Smooth muscle cell (in vitro differentiated cells): ENCODE data around the gene ATP7B. TPM values are rescaled to one million over a fixed set of nuclear protein-coding genes. Genes with fewer than 3 reads are reported as not detected.
A peak's percentile ranks its signal among the peaks of the same experiment; 100 is the strongest.

Source experiments
- DNase-seq: peaks from one replicate; lab custom pipeline; 2025; ENCODE audit not compliant: unreplicated experiment; lab: John Stamatoyannopoulos, UW
- H2AFZ ChIP-seq: fragments of 200-600 bp; sonication (generic); 2 replicates; pipeline ENCODE4 v1.6.0; 2016; ENCODE audit warnings: antibody characterized with exemption, low read depth, mild to moderate bottlenecking
- H3F3A ChIP-seq: fragments of 200-600 bp; sonication (generic); 2 replicates; pipeline ENCODE4 v1.6.0; 2017; ENCODE audit warnings: antibody characterized with exemption, low read depth
- H3K27ac ChIP-seq: fragments of 200-600 bp; sonication (generic); 2 replicates; pipeline ENCODE4 v1.5.1; 2016; ENCODE audit warnings: low read depth, mild to moderate bottlenecking
- H3K27me3 ChIP-seq: fragments of 200-600 bp; sonication (generic); 2 replicates; pipeline ENCODE4 v1.6.1; 2016; ENCODE audit warnings: low read depth, mild to moderate bottlenecking
- H3K36me3 ChIP-seq: fragments of 200-600 bp; sonication (generic); 2 replicates; pipeline ENCODE4 v1.5.1; 2016; ENCODE audit warnings: low read depth
- H3K4me1 ChIP-seq: fragments of 200-600 bp; sonication (generic); 2 replicates; pipeline ENCODE4 v1.5.1; 2016; ENCODE audit warnings: low read depth
- H3K4me2 ChIP-seq: fragments of 200-600 bp; sonication (generic); 2 replicates; pipeline ENCODE4 v1.6.0; 2016; ENCODE audit warnings: mild to moderate bottlenecking
- H3K4me3 ChIP-seq: fragments of 200-600 bp; sonication (generic); 2 replicates; pipeline ENCODE4 v1.5.1; 2016; ENCODE audit warnings: mild to moderate bottlenecking
- H3K79me2 ChIP-seq: fragments of 200-600 bp; sonication (generic); 2 replicates; pipeline ENCODE4 v1.6.0; 2016; ENCODE audit warnings: low read depth, mild to moderate bottlenecking
- H3K9ac ChIP-seq: fragments of 200-600 bp; sonication (generic); 2 replicates; pipeline ENCODE4 v1.6.0; 2016; ENCODE audit warnings: low read depth
- H3K9me3 ChIP-seq: fragments of 200-600 bp; sonication (generic); replicated peaks from 2 replicates; pipeline ENCODE4 v1.5.1; 2016; ENCODE audit warnings: low read depth
- H4K20me1 ChIP-seq: fragments of 200-600 bp; sonication (generic); 2 replicates; pipeline ENCODE4 v1.6.0; 2016; ENCODE audit warnings: low read depth
- WGBS: methylation state at CpG from one replicate; pipeline ENCODE4 v1.1.7; 2016; ENCODE audit warnings: low lambda C conversion rate; 5-methylcytosine and 5-hydroxymethylcytosine counted together
- polyA plus RNA-seq: library from polyadenylated mRNA; unstranded; fragments of >200 nt; fragmentation: Nextera tagmentation; extraction: Ambion mirVana; gene quantifications from 2 replicates; pipeline ENCODE4 v1.2.1, GENCODE V29; 2016
- total RNA-seq: library from RNA; depleted of rRNA; stranded (reverse); fragments of >200 nt; gene quantifications from 2 replicates; pipeline ENCODE4 v1.2.3, GENCODE V29; 2014
- TF ChIP-seq, protein P1 (sequence below): fragments of 200-600 bp; sonication (generic); IDR thresholded peaks from 2 replicates; pipeline ENCODE4 v1.5.1; 2017; ENCODE audit warnings: borderline replicate concordance, mild to moderate bottlenecking, antibody characterized with exemption; ENCODE audit not compliant: insufficient read depth, poor library complexity, severe bottlenecking

ATP7B gene
- total and polyA plus RNA-seq, 2 experiments from 2014 or later: 10.0 to 23.5 TPM

DNA sequence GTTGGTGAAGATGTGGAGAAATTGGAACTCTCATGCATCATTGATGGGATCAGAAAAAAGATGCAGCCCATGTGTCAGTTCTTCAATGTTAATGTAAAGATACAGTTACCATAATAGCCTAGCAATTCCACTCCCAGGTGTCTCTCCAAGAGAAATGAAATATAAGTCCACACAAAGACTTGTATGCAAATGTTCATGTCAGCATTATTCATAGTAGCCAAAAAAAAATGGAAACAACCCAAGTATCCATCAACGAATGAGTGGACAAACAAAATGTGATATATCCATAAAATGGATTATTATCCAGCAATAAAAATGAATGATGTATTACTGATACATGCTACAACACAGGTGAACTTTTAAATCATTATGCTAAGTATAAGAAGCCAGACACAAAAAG lies 110.8 kb downstream of the ATP7B start:
- TF ChIP-seq, protein P1, sequence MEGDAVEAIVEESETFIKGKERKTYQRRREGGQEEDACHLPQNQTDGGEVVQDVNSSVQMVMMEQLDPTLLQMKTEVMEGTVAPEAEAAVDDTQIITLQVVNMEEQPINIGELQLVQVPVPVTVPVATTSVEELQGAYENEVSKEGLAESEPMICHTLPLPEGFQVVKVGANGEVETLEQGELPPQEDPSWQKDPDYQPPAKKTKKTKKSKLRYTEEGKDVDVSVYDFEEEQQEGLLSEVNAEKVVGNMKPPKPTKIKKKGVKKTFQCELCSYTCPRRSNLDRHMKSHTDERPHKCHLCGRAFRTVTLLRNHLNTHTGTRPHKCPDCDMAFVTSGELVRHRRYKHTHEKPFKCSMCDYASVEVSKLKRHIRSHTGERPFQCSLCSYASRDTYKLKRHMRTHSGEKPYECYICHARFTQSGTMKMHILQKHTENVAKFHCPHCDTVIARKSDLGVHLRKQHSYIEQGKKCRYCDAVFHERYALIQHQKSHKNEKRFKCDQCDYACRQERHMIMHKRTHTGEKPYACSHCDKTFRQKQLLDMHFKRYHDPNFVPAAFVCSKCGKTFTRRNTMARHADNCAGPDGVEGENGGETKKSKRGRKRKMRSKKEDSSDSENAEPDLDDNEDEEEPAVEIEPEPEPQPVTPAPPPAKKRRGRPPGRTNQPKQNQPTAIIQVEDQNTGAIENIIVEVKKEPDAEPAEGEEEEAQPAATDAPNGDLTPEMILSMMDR: no peak
- Histone ChIP-seq H3K79me2 (no peaks in the 10 kb centered on the region), H3K9ac (no peak overlapping the region), H4K20me1 (no peaks in the 10 kb centered on the region), H3K4me3 (no peak overlapping the region), H3K27me3 (no peaks in the 10 kb centered on the region), H3K27ac (no peak overlapping the region), H3K4me2 (no peak overlapping the region), H3F3A (no peaks in the 10 kb centered on the region), H3K9me3 (no peaks in the 10 kb centered on the region), H2AFZ (no peak overlapping the region), H3K4me1 (no peaks in the 10 kb centered on the region), H3K36me3 (no peaks in the 10 kb centered on the region)
- 90% methylated on average over 1 of the region's 1 CpG for WGBS
- no peak for DNase-seq

DNA sequence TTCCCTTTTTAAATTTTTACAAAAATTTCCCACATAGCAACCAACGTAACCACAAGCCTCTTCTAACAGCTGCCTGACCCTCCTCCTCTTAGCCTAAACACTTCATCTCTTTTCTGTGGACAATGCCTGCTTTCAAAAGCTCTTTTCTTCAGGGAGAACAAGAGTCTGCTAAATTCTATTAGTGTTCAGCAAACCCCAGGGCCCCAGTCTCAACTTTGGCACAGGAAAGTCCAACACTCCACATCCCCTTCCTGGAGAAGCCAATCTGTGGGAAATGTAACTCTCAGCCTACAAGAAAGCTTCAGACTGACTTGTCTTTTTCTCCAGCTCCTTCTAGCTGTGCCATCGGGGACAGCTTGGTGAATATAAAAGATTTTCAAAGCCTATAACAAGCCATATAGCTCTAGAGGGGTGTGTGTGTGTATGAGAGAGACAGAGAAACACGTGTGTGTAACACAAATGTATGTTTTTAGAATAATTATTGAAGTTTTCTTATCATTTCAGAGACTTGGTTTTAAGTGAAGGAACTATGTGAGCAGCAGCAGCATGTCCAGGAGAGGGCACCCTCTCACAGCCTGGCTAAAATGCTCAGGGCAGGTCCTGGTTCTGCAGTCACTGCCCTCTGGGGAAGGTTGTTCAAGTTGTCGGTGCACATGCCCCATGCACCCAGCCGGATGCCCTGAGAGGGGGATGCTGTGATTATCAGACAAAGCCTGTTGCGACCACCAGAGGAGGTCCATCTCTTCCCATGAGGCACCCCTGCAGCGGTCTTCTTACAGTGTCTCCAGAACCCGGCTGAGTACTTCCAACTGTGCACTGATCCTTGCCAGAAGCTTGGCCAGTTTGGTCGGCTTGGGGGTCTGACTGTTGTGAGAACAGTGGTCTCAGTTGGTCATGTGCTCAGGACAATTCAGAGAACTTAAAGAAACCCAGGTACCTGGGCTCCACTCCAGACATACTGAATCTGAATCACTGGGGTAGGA lies 115.1 kb downstream of the ATP7B start:
- Histone ChIP-seq H3K9me3 (no peaks in the 10 kb centered on the region), H4K20me1 (no peaks in the 10 kb centered on the region), H3K79me2 (no peaks in the 10 kb centered on the region), H3K9ac (no peak overlapping the region), H3K4me3 (no peak overlapping the region), H3K36me3 (no peaks in the 10 kb centered on the region), H3K4me1 (no peaks in the 10 kb centered on the region), H3K27me3 (no peaks in the 10 kb centered on the region), H3K27ac (no peak overlapping the region), H3F3A (no peaks in the 10 kb centered on the region), H3K4me2 (no peak overlapping the region), H2AFZ (no peak overlapping the region)
- no peak for DNase-seq
- TF ChIP-seq, protein P1: peak; percentile 54
- WGBS: 64% methylated on average over 9 of the region's 9 CpGs

DNA sequence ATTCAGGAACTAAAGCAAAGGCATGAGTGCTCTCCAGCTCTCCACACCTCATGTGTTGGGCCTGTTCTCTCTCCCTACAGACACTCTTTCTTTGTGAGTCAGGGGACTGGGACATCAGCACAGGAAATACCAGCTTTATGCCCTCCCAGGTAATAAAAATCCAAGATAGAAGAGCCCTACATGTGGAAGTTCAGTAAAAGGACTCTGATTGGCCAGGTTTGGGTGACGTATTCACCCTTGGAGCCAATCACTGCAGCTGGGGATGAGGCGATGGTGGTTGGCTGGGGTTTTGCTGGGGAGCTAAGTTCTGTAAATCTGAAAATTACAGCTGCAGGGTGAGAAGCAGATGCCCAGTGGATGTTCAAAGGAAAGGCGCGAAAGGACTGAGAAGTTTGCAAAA lies 117.0 kb downstream of the ATP7B start:
- DNase-seq: no peak
- H3K9me3 ChIP-seq: no peaks in the 10 kb centered on the region
- 81% methylated on average over 4 of the region's 4 CpGs for WGBS
- no peaks in the 10 kb centered on the region for H3K79me2 ChIP-seq
- H3K4me2 ChIP-seq: no peak overlapping the region
- no peak overlapping the region for H3K4me3 ChIP-seq
- no peak overlapping the region for H3K27ac ChIP-seq
- no peaks in the 10 kb centered on the region for H4K20me1 ChIP-seq
- no peaks in the 10 kb centered on the region for H3K36me3 ChIP-seq
- no peaks in the 10 kb centered on the region for H3K27me3 ChIP-seq
- no peaks in the 10 kb centered on the region for H3K4me1 ChIP-seq
- TF ChIP-seq, protein P1: no peak
- H3K9ac ChIP-seq: no peak overlapping the region
- no peak overlapping the region for H2AFZ ChIP-seq
- H3F3A ChIP-seq: no peaks in the 10 kb centered on the region
